ES-I3 (cell line): Measurements from ENCODE around the gene RNF26.

Source experiments
- H3K36me3 ChIP-seq: 2 replicates; pipeline ENCODE4 v1.6.1; 2013; ENCODE audit warnings: mild to moderate bottlenecking, low read length, control low read depth, moderate library complexity; ENCODE audit not compliant: insufficient read depth
- H3K4me1 ChIP-seq: 2 replicates; pipeline ENCODE4 v1.6.1; 2013; ENCODE audit warnings: mild to moderate bottlenecking, control low read depth, low read length; ENCODE audit not compliant: insufficient read depth
- H3K9ac ChIP-seq: 2 replicates; pipeline ENCODE4 v1.6.1; 2013; ENCODE audit warnings: low read depth, mild to moderate bottlenecking, low read length, moderate library complexity
- H3K9me3 ChIP-seq: 2 replicates; pipeline ENCODE4 v1.6.1; 2013; ENCODE audit warnings: mild to moderate bottlenecking, low read length, moderate library complexity; ENCODE audit not compliant: control insufficient read depth, insufficient read depth

Gene RNF26

DNA sequence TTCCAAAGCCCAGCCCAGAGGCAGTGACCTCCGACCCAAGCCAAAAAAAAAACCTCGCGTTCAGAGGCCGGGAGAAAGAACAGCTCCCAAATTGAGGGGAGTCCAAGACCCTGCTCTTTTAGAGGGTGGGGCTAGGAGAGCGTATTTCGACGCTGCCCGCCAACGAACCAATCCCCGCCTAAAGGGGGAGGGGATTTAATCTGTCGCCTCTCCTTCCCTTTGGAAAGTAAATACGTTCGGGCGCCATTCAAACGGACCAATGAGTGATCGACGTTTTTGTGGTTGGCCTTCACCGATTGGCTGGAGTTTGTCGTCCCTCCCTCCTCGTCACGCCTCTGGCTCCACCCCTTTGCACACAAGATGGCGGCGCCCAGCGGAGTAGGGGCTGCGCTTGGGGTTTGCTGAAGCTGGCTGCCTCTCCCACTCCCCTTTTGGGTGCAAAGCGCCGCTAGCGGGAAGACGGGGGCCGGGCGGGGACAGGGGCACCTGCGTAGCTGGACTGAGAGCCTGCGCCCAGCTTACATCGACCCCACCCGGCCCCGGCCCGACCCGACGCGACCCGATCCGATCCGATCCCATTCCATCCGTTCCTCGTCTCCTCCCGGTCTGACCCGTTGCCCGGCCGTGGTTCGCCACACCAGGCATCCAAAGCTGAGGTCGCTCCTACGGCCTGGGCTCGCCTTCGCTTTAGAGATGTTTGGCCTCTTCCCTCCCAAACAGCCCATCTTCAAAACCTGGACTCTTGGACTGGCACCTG, at the start of gene RNF26:
RNF26 (plus strand) TSS at position 354 of the 757 bp plus-strand sequence. CDS start 596 bp downstream, outside the sequence.
- Histone ChIP-seq H3K9me3 (no peaks in the 10 kb centered on the region), H3K4me1 (peaks cover 12% of the 10 kb centered on the region), H3K36me3 (no peaks in the 10 kb centered on the region), H3K9ac (peak within 1 kb of the TSS; percentile 67)

DNA sequence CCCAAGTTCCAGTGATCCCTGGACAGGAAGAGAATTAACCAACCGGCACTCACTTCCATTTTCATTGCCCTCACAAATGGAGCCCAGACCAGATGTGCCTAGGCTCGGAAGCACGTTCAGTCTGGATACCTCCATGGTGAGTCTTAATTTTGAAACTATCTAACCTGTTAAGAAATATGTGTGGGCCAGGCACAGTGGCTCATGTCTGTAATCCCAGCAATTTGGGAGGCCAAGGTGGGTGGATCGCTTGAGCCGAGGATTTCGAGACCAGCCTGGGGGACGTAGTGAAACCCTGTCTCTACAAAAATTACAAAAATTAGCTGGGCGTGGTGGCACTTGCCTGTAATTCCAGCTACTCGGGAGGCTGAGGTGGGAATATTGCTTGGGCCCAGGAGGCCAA, 48.9 kb upstream of the RNF26 start:
- peaks cover 18% of the 10 kb centered on the region for H3K36me3 ChIP-seq
- no peaks in the 10 kb centered on the region for H3K4me1 ChIP-seq
- H3K9me3 ChIP-seq, result no peaks in the 10 kb centered on the region
- no peak overlapping the region for H3K9ac ChIP-seq

DNA sequence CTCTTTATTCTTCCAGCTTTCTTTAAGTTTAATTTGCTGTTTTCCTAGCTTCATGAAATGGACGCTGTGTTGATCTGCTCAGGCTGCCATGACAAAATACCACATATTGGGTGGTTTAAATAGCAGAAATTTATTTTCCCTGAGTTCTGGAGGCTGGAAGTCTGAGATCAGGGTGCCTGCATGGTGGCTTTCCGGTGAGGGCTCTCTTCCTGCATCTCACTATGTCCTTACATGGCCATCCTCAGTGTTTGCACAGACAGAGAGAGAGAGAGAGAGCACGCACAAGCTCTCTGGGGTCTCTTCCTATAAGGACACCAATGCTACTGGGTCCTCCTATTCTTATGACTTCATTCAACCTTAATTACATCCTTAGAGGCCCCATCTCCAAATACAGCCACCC, 46.1 kb upstream of the RNF26 start:
- Histone ChIP-seq H3K36me3 (peaks cover 20% of the 10 kb centered on the region), H3K9ac (no peak overlapping the region), H3K9me3 (no peaks in the 10 kb centered on the region), H3K4me1 (no peaks in the 10 kb centered on the region)

DNA sequence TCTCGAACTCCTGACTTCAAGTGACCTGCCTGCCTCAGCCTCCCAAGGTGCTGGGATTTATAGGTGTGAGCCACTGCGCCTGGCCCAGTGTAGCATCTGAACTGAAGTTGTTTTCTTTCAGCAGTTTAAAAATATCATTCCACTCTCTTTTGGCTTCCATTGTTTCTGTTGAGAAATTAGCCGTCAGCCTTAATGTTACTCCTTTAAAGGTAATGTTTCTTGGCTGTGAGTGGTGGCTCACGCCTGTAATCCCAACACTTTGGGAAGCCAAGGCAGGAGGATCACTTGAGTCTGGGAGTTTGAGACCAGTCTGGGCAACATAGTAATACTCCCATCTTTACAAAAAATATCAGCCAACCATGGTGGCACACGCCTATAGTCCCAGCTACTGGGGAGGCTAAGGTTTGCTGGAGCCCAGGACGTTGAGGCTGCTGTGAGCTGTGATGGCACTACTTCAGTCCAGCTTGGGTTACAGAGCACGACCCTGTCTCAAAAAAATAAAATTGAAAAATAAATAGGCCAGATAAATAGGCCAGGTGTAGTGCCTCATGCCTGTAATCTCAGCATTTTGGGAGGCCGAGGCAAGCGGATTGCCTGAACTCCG, 43.3 kb upstream of the RNF26 start:
- Histone ChIP-seq H3K36me3 (peaks cover 13% of the 10 kb centered on the region), H3K4me1 (no peaks in the 10 kb centered on the region)

DNA sequence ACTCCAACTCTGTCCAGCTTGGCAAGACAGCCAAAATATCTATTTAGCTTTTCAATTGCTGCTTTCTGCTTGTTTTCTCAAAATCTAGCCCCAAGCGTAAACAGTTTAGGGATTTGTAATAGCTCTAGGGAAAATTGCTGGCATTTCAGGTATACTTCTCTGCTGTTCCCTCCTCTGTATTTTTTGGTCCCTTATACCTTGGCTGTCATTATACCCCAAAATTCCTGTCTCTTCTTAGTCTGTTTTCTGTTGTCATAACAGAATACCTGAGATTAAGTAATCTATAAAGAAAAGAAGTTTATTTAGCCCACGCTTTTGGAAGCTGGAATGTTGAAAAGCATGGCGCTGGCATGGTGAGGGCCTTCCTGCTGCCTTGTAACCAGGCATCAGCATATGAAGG, 40.9 kb upstream of the RNF26 start:
- Histone ChIP-seq H3K9ac (no peak overlapping the region), H3K4me1 (no peaks in the 10 kb centered on the region), H3K36me3 (peaks cover 15% of the 10 kb centered on the region), H3K9me3 (no peaks in the 10 kb centered on the region)

More for the DNA sequence above, 43.3 kb upstream of the RNF26 start:
- H3K9ac ChIP-seq, result no peak overlapping the region
- no peaks in the 10 kb centered on the region for H3K9me3 ChIP-seq

DNA sequence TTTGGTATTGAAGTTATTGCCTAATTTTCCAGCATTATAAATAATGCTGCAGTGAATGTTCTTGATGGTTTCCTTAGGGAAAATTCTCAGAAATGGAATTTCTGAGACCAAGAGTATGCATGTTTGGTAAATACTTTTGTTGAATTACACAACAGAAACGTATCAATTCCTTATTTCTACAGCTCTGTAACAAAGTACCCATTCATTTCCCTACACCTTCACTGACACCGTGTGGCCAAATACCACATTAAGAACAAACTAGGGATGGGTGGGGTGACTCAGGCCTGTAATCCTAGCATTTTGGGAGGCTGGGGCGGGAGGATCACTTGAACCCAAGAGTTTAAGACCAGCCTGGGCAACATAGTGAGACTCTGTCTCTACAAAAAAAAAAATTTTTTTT, 39.1 kb upstream of the RNF26 start:
- Histone ChIP-seq H3K9me3 (no peaks in the 10 kb centered on the region), H3K36me3 (peaks cover 18% of the 10 kb centered on the region), H3K4me1 (no peaks in the 10 kb centered on the region), H3K9ac (no peak overlapping the region)

DNA sequence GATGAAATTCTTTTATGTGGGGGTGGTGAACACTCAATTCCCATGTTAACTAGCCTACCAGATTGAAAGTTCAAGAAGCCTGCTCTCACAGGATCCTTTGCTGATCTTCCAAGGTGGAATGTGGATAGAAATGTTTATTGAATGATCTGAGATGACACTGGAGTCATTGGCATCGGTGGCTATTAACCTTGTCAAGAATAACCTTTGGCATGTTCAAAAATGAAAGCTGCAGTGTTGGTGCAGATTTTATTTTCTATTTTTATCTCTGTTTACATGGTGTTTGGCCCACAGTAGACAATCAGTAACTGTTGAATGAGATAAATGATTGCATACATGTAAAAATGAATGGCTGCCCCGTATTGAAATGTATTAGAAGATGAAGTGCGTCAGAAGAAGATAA, 36.4 kb upstream of the RNF26 start:
- H3K9me3 ChIP-seq, result no peaks in the 10 kb centered on the region
- H3K36me3 ChIP-seq, result peaks cover 34% of the 10 kb centered on the region
- no peaks in the 10 kb centered on the region for H3K4me1 ChIP-seq
- no peak overlapping the region for H3K9ac ChIP-seq

DNA sequence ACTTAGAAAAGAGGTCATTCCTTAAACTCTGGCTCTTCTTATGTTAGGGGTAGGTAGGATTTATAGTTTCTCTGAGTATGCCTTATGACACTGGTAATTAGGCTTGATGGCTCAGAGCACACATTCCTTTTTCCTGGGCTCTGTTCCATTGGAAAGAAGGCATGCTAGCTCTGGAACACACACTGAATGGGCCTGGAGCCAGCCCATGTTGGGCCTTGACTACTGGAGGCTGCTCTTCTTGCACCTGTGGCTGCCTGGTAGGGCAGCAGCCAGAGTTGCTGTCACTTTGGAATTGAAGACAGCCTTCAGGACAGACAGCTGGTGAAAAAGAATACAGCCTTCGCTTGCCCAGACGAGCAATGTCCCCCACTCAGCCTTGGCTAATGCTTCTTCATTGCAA, 35.6 kb upstream of the RNF26 start:
- H3K9ac ChIP-seq, result no peak overlapping the region
- no peaks in the 10 kb centered on the region for H3K4me1 ChIP-seq
- peaks cover 39% of the 10 kb centered on the region for H3K36me3 ChIP-seq
- no peaks in the 10 kb centered on the region for H3K9me3 ChIP-seq

DNA sequence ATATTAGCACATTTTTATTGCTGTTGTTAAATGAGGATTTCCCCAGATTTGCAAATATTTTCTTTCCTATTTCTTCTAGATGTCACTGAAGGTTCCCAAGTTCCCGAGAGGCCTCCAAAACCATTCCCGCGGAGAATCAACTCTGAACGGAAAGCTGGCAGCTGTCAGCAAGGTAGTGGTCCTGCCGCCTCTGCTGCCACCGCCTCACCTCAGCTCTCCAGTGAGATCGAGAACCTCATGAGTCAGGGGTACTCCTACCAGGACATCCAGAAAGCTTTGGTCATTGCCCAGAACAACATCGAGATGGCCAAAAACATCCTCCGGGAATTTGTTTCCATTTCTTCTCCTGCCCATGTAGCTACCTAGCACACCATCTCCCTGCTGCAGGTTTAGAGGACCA, 34.9 kb upstream of the RNF26 start:
- H3K4me1 ChIP-seq, result no peaks in the 10 kb centered on the region
- no peak overlapping the region for H3K9ac ChIP-seq
- H3K9me3 ChIP-seq, result no peaks in the 10 kb centered on the region
- peaks cover 44% of the 10 kb centered on the region for H3K36me3 ChIP-seq

DNA sequence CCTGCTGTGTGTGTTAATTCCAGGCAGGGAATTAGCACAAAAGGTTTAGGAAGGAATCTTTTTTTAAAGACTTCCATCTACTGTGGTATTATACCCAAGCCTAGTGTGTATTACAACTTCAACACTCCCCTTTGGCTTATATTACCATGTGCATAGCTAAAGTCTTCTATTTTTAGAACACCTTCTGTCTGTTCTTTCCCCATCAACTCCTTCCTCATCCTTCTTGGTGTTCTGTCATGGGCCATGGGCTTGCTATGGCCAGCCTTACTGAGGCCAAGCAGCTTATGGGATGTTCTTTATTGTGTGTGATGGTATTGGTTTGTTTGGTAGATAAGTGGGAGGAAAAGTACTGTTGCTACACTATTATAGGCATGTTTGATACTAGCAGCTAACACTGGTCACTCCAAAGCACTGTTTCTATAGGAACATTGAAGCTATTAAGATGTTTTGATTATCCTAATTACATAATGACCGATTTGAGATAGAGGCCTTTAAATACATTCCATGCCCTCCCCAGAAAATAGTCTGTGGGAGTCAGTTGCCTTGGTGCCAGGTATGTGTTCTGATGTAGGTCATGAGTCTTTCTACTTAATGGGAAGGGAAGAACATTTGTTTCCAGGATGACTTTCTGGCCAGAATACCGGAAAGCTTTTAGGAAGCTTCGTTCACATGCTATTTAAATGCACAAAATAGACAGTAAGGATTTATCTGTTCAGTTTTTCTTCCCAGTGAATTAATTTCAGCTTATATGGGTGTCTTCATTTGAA, 33.9 kb upstream of the RNF26 start:
- Histone ChIP-seq H3K36me3 (peaks cover 44% of the 10 kb centered on the region), H3K9me3 (no peaks in the 10 kb centered on the region), H3K9ac (no peak overlapping the region), H3K4me1 (no peaks in the 10 kb centered on the region)

DNA sequence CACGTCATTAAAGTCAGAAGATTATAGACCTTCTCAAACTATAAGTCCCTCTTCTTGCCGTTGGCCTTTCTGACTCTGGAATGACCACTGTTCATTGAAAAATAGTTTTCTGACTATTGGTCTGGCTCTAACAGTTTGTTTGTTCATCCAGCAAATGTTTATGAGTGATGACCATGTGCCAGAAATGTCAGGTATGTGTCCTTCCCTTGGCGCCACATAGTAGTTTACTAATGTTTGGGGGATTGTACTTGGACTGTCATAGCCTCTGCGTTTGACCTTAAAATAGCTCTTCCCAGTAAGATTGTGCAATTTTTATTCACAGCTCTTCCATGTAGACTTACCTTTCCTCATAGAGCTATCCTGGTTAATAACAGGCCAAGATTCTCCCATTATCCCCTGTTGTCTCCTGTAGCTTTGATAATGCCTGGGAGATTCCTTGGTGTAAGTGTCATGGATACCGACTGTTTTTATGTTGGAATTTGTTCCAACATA, 31.1 kb upstream of the RNF26 start:
- Histone ChIP-seq H3K36me3 (peaks cover 34% of the 10 kb centered on the region), H3K9ac (no peak overlapping the region), H3K9me3 (no peaks in the 10 kb centered on the region), H3K4me1 (peaks cover 7% of the 10 kb centered on the region)

DNA sequence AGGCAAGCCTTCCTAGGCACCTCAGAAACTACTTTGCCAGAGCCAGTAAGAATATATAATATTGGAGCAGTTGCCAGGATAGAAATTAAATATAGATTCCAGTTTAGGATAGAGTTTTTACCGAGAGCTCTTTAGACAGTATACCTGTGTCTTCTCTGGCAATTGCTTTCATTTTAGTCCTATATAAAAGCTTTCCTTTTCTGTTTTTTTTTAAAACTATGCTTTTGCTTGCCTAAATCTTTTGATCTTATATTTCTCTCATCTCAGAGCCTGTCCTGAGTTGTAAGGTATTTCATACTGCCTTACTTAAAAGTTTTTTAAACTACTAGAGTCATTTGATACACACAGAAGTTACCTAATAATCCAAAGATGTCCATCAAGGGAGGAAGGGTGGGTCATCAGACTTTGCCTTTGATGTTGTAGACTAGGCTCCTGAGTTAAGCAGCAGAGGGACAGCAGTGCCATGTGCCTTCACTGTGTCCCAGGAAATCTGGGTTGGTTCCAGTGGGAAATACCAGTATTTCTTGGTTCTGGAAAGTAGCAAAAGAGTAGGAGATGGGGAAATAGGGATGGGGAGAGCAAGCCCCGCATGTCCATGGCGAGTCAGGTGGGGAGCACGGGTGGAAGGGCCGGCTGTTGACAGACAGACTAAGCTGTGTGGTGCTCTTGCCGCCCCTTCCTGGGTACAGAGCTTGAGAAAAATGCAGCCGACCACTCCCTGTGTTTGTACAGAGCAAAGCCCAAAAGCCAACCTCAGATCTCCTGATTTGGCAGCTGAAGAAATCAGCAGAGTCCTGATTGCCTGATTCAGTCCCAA, 28.6 kb upstream of the RNF26 start:
- Histone ChIP-seq H3K36me3 (peaks cover 27% of the 10 kb centered on the region), H3K4me1 (peaks cover 7% of the 10 kb centered on the region), H3K9ac (no peak overlapping the region), H3K9me3 (no peaks in the 10 kb centered on the region)

DNA sequence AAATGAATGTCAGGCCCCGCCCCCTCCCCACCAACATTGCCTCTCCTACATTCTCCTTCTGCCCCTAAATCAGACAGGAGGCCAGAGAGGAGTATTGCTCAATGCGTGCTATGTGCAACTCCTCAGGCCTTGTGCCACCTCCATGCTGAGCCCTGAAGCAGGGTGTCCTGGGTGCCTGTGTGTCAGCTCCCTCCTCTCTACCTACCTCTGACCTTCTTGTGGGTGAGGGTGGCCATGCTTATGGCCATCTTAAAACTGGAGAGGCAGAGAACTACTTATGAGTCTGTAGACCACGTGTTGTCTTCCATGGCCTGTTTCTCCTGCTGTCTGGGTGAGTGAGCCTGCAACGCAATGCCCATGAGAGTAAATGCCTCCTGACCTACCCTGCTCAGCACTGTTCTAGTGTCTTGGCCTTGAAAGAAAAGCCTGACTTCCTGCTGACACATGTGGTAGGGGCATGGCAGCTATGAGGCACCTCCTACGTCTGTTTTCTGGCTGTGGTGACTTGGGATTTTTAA, 27.9 kb upstream of the RNF26 start:
- Histone ChIP-seq H3K9me3 (no peaks in the 10 kb centered on the region), H3K36me3 (peaks cover 20% of the 10 kb centered on the region), H3K9ac (no peak overlapping the region), H3K4me1 (peaks cover 7% of the 10 kb centered on the region)

DNA sequence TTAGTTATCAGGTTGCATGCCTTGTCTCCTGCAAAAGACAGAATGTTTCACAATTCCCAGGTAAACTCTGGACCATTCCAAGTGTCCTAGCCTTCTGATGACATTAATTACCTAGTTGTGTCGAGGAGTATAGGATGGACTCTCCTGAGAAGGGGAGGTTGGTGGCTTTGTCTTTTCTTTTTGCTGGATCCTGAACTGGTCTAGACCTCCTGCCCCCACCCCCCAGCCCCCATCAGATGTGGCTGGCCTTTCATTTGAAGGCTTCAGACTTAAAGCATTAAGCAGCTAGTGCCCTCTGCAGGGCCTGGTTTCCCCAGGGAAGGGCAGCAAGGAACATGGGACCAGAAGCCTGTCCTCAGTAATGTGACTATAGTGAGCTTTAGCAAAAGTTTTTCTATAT, 27.1 kb upstream of the RNF26 start:
- H3K9ac ChIP-seq, result no peak overlapping the region
- H3K4me1 ChIP-seq, result peaks cover 7% of the 10 kb centered on the region
- peaks cover 21% of the 10 kb centered on the region for H3K36me3 ChIP-seq
- no peaks in the 10 kb centered on the region for H3K9me3 ChIP-seq
